ENCODE measurements around the gene TTC36.
A peak's percentile ranks its signal among the peaks of the same experiment; 100 is the strongest.
"Not testable (repeated sequence)": the region's sequence is repeated elsewhere in the genome, so short reads cannot be mapped to it uniquely, and the experiment has no call there.

The TTC36 gene

GRCh38 chr11:118570787-118571186 is 43.5 kb downstream of the TTC36 start:
- H3K27ac ChIP-seq (ENCODE audit: low read depth, low read length) = no peak overlapping the region

GRCh38 chr11:118571701-118572060 is 44.4 kb downstream of the TTC36 start:
- not testable (repeated sequence) for H3K9ac ChIP-seq (ENCODE audit: low read length); H3K27me3 ChIP-seq (ENCODE audit: control insufficient read depth, insufficient read depth, low read length); H3K36me3 ChIP-seq (ENCODE audit: control insufficient read depth, insufficient read depth, low read length)
- peak overlapping the region; percentile 85 for H3K4me3 ChIP-seq (ENCODE audit: low read length)
- H3K4me1 ChIP-seq (ENCODE audit: control insufficient read depth, insufficient read depth, low read length) = peaks cover 20% of the 10 kb centered on the region
- H3K27ac ChIP-seq (ENCODE audit: low read depth, low read length) = peak overlapping the region; percentile 96

More at GRCh38 chr11:118570787-118571186, 43.5 kb downstream of the TTC36 start:
- Histone ChIP-seq H3K27me3 (ENCODE audit: control insufficient read depth, insufficient read depth, low read length) (no peaks in the 10 kb centered on the region), H3K36me3 (ENCODE audit: control insufficient read depth, insufficient read depth, low read length) (no peaks in the 10 kb centered on the region), H3K4me3 (ENCODE audit: low read length) (no peak overlapping the region), H3K4me1 (ENCODE audit: control insufficient read depth, insufficient read depth, low read length) (peaks cover 15% of the 10 kb centered on the region), H3K9ac (ENCODE audit: low read length) (no peak overlapping the region)

- no peaks in the 10 kb centered on the region for H3K27me3 ChIP-seq (ENCODE audit: control insufficient read depth, insufficient read depth, low read length)
- no peaks in the 10 kb centered on the region for H3K36me3 ChIP-seq (ENCODE audit: control insufficient read depth, insufficient read depth, low read length)
- peaks cover 20% of the 10 kb centered on the region for H3K4me1 ChIP-seq (ENCODE audit: control insufficient read depth, insufficient read depth, low read length)
- H3K4me3 ChIP-seq (ENCODE audit: low read length) = peak within 1 kb of the TSS; percentile 85
- H3K27ac ChIP-seq (ENCODE audit: low read depth, low read length) = peak within 1 kb of the TSS; percentile 96
- peak within 1 kb of the TSS; percentile 89 for H3K9ac ChIP-seq (ENCODE audit: low read length)
Observed at GRCh38 chr11:118572061-118572980, 45.0 kb downstream of the TTC36 start, which contains the start of gene ARCN1. Gene ARCN1 (plus strand): TSS chr11:118572409. CDS start chr11:118572548, 139 bp downstream.

- H3K27me3 ChIP-seq (ENCODE audit: control insufficient read depth, insufficient read depth, low read length) = no peaks in the 10 kb centered on the region
- peak overlapping the region; percentile 96 for H3K27ac ChIP-seq (ENCODE audit: low read depth, low read length)
- H3K36me3 ChIP-seq (ENCODE audit: control insufficient read depth, insufficient read depth, low read length) = no peaks in the 10 kb centered on the region
- peaks cover 20% of the 10 kb centered on the region for H3K4me1 ChIP-seq (ENCODE audit: control insufficient read depth, insufficient read depth, low read length)
- H3K9ac ChIP-seq (ENCODE audit: low read length) = peak overlapping the region; percentile 89
- peak overlapping the region; percentile 85 for H3K4me3 ChIP-seq (ENCODE audit: low read length)
Observed at GRCh38 chr11:118572981-118573550, 45.8 kb downstream of the TTC36 start.

GRCh38 chr11:118574636-118575035 is 47.4 kb downstream of the TTC36 start:
- no peak overlapping the region for H3K9ac ChIP-seq (ENCODE audit: low read length)
- H3K4me3 ChIP-seq (ENCODE audit: low read length) = no peak overlapping the region
- H3K4me1 ChIP-seq (ENCODE audit: control insufficient read depth, insufficient read depth, low read length) = peaks cover 20% of the 10 kb centered on the region
- H3K27ac ChIP-seq (ENCODE audit: low read depth, low read length) = no peak overlapping the region
- H3K27me3 ChIP-seq (ENCODE audit: control insufficient read depth, insufficient read depth, low read length) = no peaks in the 10 kb centered on the region
- H3K36me3 ChIP-seq (ENCODE audit: control insufficient read depth, insufficient read depth, low read length) = no peaks in the 10 kb centered on the region

- H3K27ac ChIP-seq (ENCODE audit: low read depth, low read length); H3K36me3 ChIP-seq (ENCODE audit: control insufficient read depth, insufficient read depth, low read length); H3K9ac ChIP-seq (ENCODE audit: low read length); H3K27me3 ChIP-seq (ENCODE audit: control insufficient read depth, insufficient read depth, low read length); H3K4me3 ChIP-seq (ENCODE audit: low read length): not testable (repeated sequence)
- H3K4me1 ChIP-seq (ENCODE audit: control insufficient read depth, insufficient read depth, low read length) = peaks cover 20% of the 10 kb centered on the region
Observed at GRCh38 chr11:118577995-118578394, 50.7 kb downstream of the TTC36 start.
